IPS DF 6.9 (cell line): ENCODE results near the gene COG5.

Experiments
- DNase-seq: peaks from one replicate; pipeline ENCODE4 v3.0.0-alpha.2; 2013; ENCODE audit warnings: low read depth, low spot score
- H3K27ac ChIP-seq: one replicate; pipeline ENCODE4 v1.5.1; 2013; ENCODE audit warnings: low read length, control low read depth
- H3K27me3 ChIP-seq: 2 replicates; pipeline ENCODE4 v1.6.1; 2013; ENCODE audit warnings: mild to moderate bottlenecking, low read length; ENCODE audit not compliant: control insufficient read depth, insufficient read depth
- H3K36me3 ChIP-seq: 2 replicates; pipeline ENCODE4 v1.6.1; 2013; ENCODE audit warnings: low read length; ENCODE audit not compliant: control insufficient read depth, insufficient read depth
- H3K4me1 ChIP-seq: 2 replicates; pipeline ENCODE4 v1.6.1; 2013; ENCODE audit warnings: low read length; ENCODE audit not compliant: control insufficient read depth, insufficient read depth
- H3K4me3 ChIP-seq: 2 replicates; pipeline ENCODE4 v1.5.1; 2013; ENCODE audit warnings: mild to moderate bottlenecking, low read length
- H3K9me3 ChIP-seq: 2 replicates; pipeline ENCODE4 v1.6.1; 2013; ENCODE audit warnings: low read length, inconsistent platforms; ENCODE audit not compliant: control insufficient read depth, insufficient read depth
- WGBS: extraction: QIAGEN DNeasy Blood & Tissue Kit; methylation state at CpG from one replicate; pipeline ENCODE4 v1.1.7; 2013; ENCODE audit warnings: mixed read lengths, missing lambda C conversion rate; ENCODE audit not compliant: insufficient read length, insufficient coverage; 5-methylcytosine and 5-hydroxymethylcytosine counted together

COG5 gene

DNA sequence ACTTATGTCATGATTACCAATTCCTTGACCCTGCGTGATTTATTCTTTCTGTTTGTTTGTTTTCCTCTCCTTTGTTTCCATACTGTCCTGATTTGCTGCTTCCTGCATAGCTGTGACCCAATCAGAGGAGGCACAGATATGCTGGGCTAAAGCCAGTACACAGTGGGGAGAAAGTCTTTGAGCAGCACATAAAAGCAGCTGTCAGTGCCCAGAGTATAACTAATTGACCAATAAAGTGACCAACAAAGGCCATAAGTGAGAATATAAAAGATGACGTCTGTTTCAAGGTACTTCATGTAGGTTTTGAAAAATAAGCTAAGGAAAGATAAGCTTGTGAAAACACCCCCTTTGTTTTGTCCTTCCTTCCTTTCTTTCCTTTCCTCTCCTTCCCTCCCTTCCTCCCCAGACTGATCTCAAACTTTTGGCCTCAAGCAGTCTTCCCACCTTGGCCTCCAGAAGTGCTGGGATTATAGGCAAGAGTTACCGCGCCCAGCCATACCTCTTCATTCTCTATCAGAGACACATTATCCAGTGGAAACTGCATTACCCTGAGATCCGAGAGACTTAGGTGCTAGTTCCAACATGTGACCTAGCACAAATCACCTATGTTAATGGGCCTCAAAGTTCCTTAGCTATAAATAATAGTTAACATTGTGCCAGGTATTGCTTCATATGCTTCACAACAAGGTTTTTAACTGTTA is 33.3 kb upstream of the COG5 start:
- Histone ChIP-seq H3K9me3 (no peaks in the 10 kb centered on the region), H3K36me3 (no peaks in the 10 kb centered on the region), H3K27ac (no peak overlapping the region), H3K4me3 (no peak overlapping the region), H3K4me1 (no peaks in the 10 kb centered on the region), H3K27me3 (no peaks in the 10 kb centered on the region)
- DNase-seq: no peak
- WGBS: no CpG with 5 or more reads among the region's 5 CpGs

DNA sequence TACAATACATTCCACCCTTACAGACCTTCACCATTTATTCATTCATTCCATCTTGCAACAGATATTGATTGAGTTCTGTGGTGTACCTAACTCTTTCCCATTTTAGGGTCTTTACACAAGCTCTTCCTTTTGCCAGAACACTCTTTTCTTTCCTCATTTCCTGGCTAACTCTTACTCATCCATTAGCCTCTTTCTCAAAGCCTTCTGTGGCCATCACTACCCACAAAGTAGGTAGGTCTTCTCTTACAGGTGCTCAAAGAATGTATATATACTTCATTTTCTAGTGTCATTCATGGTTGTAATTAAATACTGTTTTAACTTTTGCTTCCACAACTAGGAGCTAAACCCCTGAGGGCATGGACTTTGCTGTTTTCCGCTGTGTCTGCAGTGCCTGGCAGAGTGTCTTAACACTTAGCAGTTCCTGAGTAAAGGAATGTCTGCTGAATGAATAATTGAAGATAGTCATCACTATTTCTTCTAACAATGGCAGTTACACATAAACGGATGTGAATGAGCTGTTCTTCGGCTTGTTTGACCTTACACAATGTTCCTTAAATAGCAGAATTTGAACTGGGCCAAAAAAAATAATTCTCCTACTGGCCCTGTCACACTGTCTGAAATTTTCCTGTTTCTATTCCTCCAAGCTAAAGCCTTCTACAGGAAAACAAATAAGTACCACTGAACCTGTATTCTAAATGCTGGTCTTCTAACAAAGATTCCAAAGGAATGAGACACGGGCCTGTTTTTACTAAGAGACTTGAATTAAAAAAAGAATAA is 31.4 kb upstream of the COG5 start:
- no peaks in the 10 kb centered on the region for H3K4me1 ChIP-seq
- no peak overlapping the region for H3K27ac ChIP-seq
- WGBS: no CpG with 5 or more reads among the region's 4 CpGs
- no peaks in the 10 kb centered on the region for H3K36me3 ChIP-seq
- no peaks in the 10 kb centered on the region for H3K9me3 ChIP-seq
- no peak overlapping the region for H3K4me3 ChIP-seq
- DNase-seq: no peak
- no peaks in the 10 kb centered on the region for H3K27me3 ChIP-seq

DNA sequence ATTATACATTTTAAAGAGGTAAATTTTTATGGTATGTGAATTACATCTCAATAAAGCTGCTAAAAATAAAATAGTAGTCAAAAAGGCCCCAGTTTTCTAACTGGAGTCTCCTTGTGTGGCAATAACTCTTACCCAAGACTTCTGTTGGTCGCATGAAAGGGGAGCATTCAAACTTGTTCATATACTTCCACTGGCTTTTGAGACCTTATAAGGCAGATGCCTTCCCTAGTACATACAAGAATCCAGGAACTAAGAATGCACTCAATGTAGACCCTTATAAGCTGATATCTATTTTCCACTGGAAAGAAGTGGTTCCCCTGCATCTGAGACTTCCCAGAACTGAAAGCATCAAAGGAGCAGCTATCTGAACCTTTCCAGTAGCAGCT is 29.3 kb upstream of the COG5 start:
- Histone ChIP-seq H3K4me1 (no peaks in the 10 kb centered on the region), H3K27ac (no peak overlapping the region)
- DNase-seq: no peak

DNA sequence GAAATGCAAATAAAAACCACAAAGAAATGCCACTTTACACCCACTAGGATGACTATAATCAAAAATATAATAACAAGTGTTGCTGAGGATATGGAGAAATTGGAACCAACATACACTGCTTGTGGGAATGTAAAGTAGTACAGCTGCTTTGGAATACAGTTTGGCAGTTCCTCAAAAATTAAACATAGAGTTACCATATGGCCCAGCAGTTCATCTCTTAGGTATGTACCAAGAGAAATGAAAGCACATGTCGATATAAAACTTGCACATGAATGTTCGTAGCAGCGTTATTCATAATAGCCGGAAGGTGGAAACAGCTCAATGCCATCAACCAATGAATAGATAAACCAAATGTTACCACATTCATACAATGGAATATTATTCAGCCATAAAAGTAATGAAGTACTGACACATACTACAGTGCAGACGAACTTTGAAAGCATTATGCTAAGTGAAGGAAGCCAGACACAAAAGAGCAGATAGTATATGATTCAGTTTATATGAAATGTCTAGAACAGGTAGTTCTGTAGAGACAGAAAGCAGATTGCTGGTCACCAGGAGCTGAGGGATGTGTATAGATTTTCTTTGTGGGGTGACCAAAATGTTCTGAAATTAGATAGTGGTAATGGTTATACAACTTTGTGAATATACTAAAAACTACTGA is 28.8 kb upstream of the COG5 start:
- DNase-seq: no peak
- no peaks in the 10 kb centered on the region for H3K9me3 ChIP-seq
- no peaks in the 10 kb centered on the region for H3K36me3 ChIP-seq
- no peaks in the 10 kb centered on the region for H3K27me3 ChIP-seq
- no peak overlapping the region for H3K4me3 ChIP-seq
- no peak overlapping the region for H3K27ac ChIP-seq
- no peaks in the 10 kb centered on the region for H3K4me1 ChIP-seq
- WGBS: no CpG with 5 or more reads among the region's 5 CpGs

More for the DNA sequence above, 29.3 kb upstream of the COG5 start:
- H3K4me3 ChIP-seq: no peak overlapping the region
- WGBS: no CpG with 5 or more reads among the region's 1 CpG
- no peaks in the 10 kb centered on the region for H3K27me3 ChIP-seq
- H3K9me3 ChIP-seq: no peaks in the 10 kb centered on the region
- no peaks in the 10 kb centered on the region for H3K36me3 ChIP-seq

DNA sequence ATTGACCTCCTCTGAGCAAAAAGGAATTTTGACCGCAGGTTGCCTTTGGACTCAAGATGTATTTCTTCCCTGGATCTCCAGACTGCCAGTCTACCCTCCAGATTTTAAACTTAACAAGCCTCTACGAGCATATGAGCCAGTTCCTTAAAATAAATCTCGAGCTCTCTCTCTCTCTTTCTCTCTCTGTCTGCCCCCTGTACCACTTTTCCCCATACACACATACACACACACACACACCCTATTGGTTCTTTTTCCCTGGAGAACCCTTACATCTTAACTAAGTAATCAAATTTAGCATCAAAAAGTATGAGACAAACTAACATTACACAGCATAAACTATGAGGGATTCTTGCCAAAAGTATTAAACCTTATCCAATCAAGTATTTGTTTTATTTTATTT is 27.7 kb upstream of the COG5 start:
- WGBS: no CpG with 5 or more reads among the region's 3 CpGs
- no peak for DNase-seq
- no peaks in the 10 kb centered on the region for H3K36me3 ChIP-seq
- no peak overlapping the region for H3K27ac ChIP-seq
- no peak overlapping the region for H3K4me3 ChIP-seq
- no peaks in the 10 kb centered on the region for H3K9me3 ChIP-seq
- H3K27me3 ChIP-seq: no peaks in the 10 kb centered on the region
- no peaks in the 10 kb centered on the region for H3K4me1 ChIP-seq

DNA sequence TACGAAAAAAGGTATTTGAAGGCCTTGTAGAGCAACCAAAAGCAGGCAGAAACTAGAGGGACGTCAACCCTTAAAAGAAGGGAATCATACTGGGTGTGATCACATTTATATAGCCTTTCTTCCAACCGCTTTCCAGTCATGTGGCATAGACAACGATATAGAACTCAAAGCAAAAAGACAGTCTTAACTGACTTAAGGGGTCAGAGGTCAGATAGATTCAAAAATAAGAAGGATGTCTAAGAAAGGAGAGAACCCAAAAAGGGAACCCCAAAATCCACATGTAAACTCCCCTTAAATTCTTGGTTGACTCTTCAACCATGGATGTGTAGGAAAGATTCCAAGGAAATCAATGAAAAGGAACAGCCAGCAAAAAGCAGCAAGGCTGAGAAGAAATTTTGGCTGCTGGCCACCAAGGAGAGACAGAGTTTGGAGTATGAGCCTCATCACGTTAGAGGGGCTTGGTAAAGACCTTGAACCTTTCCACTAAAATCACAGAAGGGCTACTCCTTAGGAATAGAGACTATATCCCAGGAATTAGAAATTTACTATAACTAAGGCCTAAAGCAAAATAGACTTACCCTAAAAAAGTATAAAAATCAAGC is 24.9 kb upstream of the COG5 start:
- DNase-seq: no peak
- WGBS: no CpG with 5 or more reads among the region's 5 CpGs
- Histone ChIP-seq H3K4me1 (no peaks in the 10 kb centered on the region), H3K36me3 (no peaks in the 10 kb centered on the region), H3K27me3 (no peaks in the 10 kb centered on the region), H3K9me3 (no peaks in the 10 kb centered on the region), H3K4me3 (no peak overlapping the region), H3K27ac (no peak overlapping the region)

DNA sequence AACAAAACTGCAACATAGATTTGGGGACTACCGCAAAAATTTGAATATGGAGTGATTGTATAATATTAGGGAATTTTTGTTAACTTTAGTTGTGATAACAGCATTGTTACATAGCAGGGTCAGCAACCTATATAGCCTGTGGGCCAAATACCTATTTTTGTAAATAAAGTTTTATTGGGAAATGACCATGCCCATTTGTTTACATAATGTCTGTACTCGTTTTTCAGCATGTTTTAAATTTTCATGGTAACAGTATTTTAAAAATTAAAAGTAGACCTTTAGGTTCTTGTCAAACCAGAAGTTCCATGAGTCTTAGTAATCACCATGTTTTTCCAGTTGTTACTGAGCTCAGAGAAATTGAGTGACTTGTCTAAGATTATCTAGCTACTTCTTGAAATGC is 21.0 kb upstream of the COG5 start:
- H3K9me3 ChIP-seq: no peaks in the 10 kb centered on the region
- no peak for DNase-seq
- no peaks in the 10 kb centered on the region for H3K4me1 ChIP-seq
- no peak overlapping the region for H3K27ac ChIP-seq
- 100% methylated on average over 1 of the region's 2 CpGs for WGBS
- H3K4me3 ChIP-seq: no peak overlapping the region
- no peaks in the 10 kb centered on the region for H3K27me3 ChIP-seq
- H3K36me3 ChIP-seq: no peaks in the 10 kb centered on the region

DNA sequence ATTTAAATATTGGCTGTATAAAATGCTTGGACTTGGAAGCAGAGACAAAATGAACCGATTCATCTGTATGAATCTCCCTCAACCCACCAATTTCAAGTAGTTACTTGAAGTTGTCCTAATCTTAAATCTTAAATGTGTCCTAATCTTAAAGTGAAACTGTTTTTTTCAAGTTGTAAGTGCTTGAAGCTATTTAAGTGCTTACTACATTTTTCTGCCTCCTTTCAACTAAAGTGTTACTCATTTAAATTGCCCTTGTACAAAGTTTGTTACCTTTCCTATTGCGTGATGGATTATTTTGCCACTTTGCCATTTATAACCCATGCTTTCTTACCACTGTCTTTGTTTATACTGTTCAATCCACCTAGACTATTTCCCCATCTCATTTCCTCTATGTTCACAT is 19.2 kb upstream of the COG5 start:
- Histone ChIP-seq H3K4me1 (no peaks in the 10 kb centered on the region), H3K27me3 (no peaks in the 10 kb centered on the region), H3K9me3 (no peaks in the 10 kb centered on the region), H3K4me3 (no peak overlapping the region), H3K27ac (no peak overlapping the region), H3K36me3 (no peaks in the 10 kb centered on the region)
- no CpG with 5 or more reads among the region's 2 CpGs for WGBS
- no peak for DNase-seq

DNA sequence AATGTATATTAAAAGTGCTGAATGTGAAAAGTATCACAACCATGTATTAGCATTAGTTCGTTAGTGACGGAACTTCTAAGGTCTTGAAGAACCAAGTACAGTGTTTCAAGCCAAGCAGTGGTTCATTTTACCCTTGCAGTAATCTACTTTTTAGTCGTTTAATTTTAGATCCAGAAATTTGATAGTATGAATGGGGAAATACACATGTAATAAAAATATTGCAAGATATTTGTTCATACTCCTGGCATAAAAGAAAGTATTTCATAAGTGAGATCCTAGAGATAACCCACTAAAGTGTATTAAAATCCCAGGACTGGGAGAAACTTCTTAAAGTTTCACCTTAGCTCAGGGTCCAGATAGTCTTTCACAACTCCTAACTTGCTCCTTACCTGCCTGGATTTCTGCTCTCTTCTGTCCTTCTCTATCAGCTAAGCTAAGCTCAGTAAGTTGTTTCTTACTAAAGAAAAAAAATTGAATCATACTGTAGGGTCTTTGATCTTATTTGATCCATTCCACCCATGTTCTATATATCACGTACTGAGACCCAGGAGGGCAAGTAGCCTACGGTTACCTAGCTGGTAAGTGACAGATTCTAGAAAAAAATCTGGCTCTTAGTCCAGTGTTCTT is 17.8 kb upstream of the COG5 start:
- Histone ChIP-seq H3K27me3 (no peaks in the 10 kb centered on the region), H3K4me1 (no peaks in the 10 kb centered on the region), H3K27ac (no peak overlapping the region), H3K4me3 (no peak overlapping the region), H3K36me3 (no peaks in the 10 kb centered on the region), H3K9me3 (no peaks in the 10 kb centered on the region)
- no CpG with 5 or more reads among the region's 5 CpGs for WGBS
- no peak for DNase-seq

DNA sequence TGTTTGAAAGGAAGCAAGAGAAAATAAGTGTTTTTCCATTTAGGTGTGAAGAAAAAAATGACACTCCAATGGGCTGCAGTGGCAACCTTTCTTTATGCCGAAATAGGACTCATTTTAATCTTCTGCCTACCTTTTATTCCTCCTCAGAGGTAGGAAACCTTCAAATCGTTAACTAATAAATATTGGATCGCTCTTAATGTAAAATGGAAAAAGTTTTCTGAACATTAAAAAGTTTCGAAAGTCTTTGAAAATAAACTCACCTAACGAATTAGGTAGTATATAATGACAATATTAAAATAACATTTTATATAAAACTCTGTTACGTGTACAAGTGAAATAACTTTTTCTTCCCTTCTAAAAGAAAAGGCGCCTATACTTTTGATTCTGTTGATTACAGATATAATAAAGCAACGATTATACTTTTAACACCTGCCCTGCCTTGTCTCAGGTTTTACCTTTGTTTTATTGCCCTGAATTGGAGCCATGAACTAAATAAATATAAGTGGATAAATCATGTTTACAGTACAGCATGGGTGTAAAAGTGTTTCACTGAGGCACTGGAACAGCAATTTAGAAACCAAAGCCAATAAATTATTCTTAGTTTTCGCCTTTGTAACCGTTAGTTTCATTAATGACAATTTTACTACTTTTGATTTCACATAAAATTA is 17.1 kb upstream of the COG5 start:
- H3K27me3 ChIP-seq: no peaks in the 10 kb centered on the region
- H3K27ac ChIP-seq: no peak overlapping the region
- no CpG with 5 or more reads among the region's 10 CpGs for WGBS
- no peaks in the 10 kb centered on the region for H3K4me1 ChIP-seq
- DNase-seq: no peak
- H3K9me3 ChIP-seq: no peaks in the 10 kb centered on the region
- no peaks in the 10 kb centered on the region for H3K36me3 ChIP-seq
- H3K4me3 ChIP-seq: peak overlapping the region; percentile 95; the same call in 1 of the 2 replicates
